Spleen (tissue), 7 donors: Measurements from ENCODE around the gene TRIM25.

Experiments
- POLR2A ChIP-seq, 3 donors: fragments of 450-650 bp; IDR thresholded peaks; one replicate each; pipeline ENCODE4 v1.5.1; 2017; ENCODE audit warnings: antibody characterized with exemption in 3 of 3, mild to moderate bottlenecking in 1 of 3
- POLR2AphosphoS5 ChIP-seq, 3 donors: sonication (generic); formaldehyde crosslinking; IDR thresholded peaks; one replicate each; pipeline ENCODE4 v1.5.1; 2017; ENCODE audit warnings: antibody characterized with exemption in 3 of 3
- TF ChIP-seq, protein P1 (sequence below), 11 experiments: fragments of 200-600 bp in 7 of 11; fragments of 450-650 bp in 4 of 11; sonication (generic) in 4 of 11; IDR thresholded peaks in 8 of 11; conservative IDR thresholded peaks in 3 of 11; 1 replicate in 7 of 11; 2 replicates in 4 of 11; pipeline versions ENCODE4 v1.4.0 to v1.8.0; 2016 to 2021; ENCODE audit warnings: antibody characterized with exemption in 11 of 11, inconsistent platforms in 4 of 11, mild to moderate bottlenecking in 1 of 11
- donor health status: DM: no; HTN: no; CAD: no; lungs with moderate emphysema.
- donor health status: DM: no; HTN: no; CAD: no.
- donor health status: DM: no; HTN: no; CAD: no.

DNA sequence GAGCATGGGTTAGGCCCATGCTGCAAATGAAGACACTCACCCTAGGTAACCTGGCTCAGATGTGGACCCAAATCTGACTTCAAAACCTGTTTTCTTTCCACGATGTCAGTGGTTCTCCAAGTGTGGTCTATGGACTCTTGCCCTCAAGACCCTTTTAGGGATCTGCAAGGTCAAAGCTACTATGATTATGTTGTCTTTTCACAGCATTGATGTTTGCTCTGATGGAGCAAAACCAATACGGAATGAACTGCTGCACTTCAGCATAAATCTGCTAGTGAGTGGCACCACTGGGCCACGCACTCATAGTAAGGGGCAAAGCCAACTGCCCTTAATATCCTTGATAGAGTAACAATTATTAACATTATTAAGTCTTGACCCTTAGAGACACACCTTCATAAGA is 21.6 kb upstream of the TRIM25 start:
- TF ChIP-seq, protein P1, sequence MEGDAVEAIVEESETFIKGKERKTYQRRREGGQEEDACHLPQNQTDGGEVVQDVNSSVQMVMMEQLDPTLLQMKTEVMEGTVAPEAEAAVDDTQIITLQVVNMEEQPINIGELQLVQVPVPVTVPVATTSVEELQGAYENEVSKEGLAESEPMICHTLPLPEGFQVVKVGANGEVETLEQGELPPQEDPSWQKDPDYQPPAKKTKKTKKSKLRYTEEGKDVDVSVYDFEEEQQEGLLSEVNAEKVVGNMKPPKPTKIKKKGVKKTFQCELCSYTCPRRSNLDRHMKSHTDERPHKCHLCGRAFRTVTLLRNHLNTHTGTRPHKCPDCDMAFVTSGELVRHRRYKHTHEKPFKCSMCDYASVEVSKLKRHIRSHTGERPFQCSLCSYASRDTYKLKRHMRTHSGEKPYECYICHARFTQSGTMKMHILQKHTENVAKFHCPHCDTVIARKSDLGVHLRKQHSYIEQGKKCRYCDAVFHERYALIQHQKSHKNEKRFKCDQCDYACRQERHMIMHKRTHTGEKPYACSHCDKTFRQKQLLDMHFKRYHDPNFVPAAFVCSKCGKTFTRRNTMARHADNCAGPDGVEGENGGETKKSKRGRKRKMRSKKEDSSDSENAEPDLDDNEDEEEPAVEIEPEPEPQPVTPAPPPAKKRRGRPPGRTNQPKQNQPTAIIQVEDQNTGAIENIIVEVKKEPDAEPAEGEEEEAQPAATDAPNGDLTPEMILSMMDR (IDR thresholded peaks at IDR 0.05 in 8 of 11, conservative IDR thresholded peaks at IDR 0.05 in 3 of 11): no peak
- TF ChIP-seq POLR2A (IDR thresholded peaks at IDR 0.05) (no peak), POLR2AphosphoS5 (IDR thresholded peaks at IDR 0.05) (no peak)
